Mucosa of rectum (tissue), 2 donors: Measurements from ENCODE around the gene AASS.

Experiments
- H3K27ac ChIP-seq, 2 donors: one replicate each; pipeline ENCODE4 v1.7.0; 2013; ENCODE audit warnings: inconsistent platforms in 2 of 2, low read depth in 2 of 2, low read length in 2 of 2
- H3K27me3 ChIP-seq, 2 donors: one replicate each; pipeline ENCODE4 v1.7.0; 2013; ENCODE audit warnings: low read length in 2 of 2; ENCODE audit not compliant: control insufficient read depth in 2 of 2, insufficient read depth in 2 of 2
- H3K36me3 ChIP-seq, 2 donors: one replicate each; pipeline ENCODE4 v1.7.0; 2013; ENCODE audit warnings: low read length in 2 of 2; ENCODE audit not compliant: control insufficient read depth in 2 of 2, insufficient read depth in 2 of 2
- H3K4me1 ChIP-seq, 2 donors: one replicate each; pipeline ENCODE4 v1.7.0; 2013; ENCODE audit warnings: low read length in 2 of 2, mild to moderate bottlenecking in 1 of 2; ENCODE audit not compliant: control insufficient read depth in 2 of 2, insufficient read depth in 2 of 2
- H3K4me3 ChIP-seq, 2 donors: one replicate each; pipeline ENCODE4 v1.7.0; 2013; ENCODE audit warnings: low read length in 2 of 2
- H3K9ac ChIP-seq, 2 donors: one replicate each; pipeline ENCODE4 v1.7.0; 2013; ENCODE audit warnings: low read length in 2 of 2, low read depth in 1 of 2, mild to moderate bottlenecking in 1 of 2
- H3K9me3 ChIP-seq, 2 donors: one replicate each; pipeline ENCODE4 v1.7.0; 2013; ENCODE audit warnings: low read length in 2 of 2; ENCODE audit not compliant: control insufficient read depth in 2 of 2
- donor health status: healthy.
- donor health status: Normal muscosa, but diverticular disease.

AASS gene

DNA sequence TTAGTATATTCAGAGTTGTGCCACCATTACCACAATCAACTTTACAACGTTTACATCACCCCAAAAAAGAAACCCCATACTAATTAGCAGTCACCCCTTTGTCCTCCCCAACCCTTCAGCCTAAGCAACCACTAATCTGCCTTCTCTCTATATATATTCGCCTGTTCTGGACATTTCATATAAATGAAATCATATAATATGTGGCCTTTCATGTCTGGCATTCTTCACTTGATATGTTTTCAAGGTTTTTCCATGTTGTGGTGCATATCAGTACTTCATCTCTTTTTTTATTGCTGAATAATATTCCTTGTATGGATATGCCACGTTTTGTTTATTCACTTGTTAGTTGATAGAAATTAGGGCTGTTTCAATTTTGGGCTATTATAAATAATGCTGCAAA is 70.4 kb downstream of the AASS start:
- peaks cover 0 to 4% of the 10 kb centered on the region in 2 donors for H3K36me3 ChIP-seq

DNA sequence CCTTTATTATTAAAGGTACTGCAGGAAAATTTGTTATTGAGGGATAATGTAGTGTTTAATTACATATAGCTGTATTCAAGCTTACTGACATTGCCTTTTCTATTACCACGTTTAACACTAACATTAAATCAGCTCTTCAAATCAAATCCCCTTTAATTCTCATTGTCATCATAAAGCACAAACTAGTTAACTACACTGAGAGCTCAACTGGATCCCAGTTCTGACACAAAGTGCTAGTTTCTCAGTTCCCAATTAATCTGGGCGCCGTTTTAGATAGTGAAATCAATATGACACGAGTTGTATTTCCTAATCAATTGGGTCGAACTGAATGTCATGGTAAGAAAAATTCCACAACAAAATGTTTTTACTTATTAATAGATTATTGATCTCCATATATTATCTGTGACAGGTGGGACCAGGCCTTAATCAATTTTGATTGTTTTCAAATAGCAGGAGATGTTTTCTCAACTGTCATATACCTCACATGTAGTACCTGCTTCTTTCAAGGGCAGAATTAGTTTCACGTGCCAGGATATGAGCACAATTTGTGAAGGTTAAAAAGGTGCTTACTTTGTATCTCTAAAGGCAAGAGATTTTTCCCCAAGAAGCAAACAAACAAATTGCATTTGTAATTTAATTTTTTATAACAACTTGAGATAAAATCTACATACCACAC is 71.0 kb downstream of the AASS start:
- H3K4me3 ChIP-seq = no peak overlapping the region

More for the DNA sequence above, 70.4 kb downstream of the AASS start:
- Histone ChIP-seq H3K27ac (no peak overlapping the region), H3K4me1 (no peaks in the 10 kb centered on the region), H3K9me3 (no peaks in the 10 kb centered on the region), H3K27me3 (no peaks in the 10 kb centered on the region), H3K4me3 (no peak overlapping the region), H3K9ac (no peak overlapping the region)

DNA sequence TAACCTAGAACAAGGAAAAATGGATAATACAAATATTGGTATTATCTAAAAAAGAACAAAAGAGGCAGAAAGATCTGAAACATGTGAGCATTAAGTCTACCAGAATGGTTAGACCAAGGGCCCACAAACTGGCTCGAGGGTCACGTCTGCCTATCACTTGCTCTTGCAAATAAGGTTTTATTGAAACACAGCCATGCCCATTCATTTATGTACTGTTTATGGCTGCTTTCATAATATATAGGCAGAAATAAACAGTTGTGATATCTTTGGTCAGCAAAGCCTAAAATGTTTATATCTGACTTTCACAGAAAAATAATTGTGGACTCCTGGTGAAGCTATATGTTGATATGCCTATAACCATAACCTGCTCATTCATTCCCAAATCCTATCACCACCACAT is 71.8 kb downstream of the AASS start:
- Histone ChIP-seq H3K36me3 (no peaks in the 10 kb centered on the region), H3K4me1 (no peaks in the 10 kb centered on the region), H3K27me3 (no peaks in the 10 kb centered on the region), H3K4me3 (no peak overlapping the region), H3K9ac (no peak overlapping the region), H3K27ac (no peak overlapping the region), H3K9me3 (no peaks in the 10 kb centered on the region)

More for the DNA sequence above, 71.0 kb downstream of the AASS start:
- H3K36me3 ChIP-seq = peaks cover 0 to 4% of the 10 kb centered on the region in 2 donors
- H3K27ac ChIP-seq = no peak overlapping the region
- no peaks in the 10 kb centered on the region for H3K9me3 ChIP-seq
- no peaks in the 10 kb centered on the region for H3K4me1 ChIP-seq
- H3K27me3 ChIP-seq = no peaks in the 10 kb centered on the region
- no peak overlapping the region for H3K9ac ChIP-seq

DNA sequence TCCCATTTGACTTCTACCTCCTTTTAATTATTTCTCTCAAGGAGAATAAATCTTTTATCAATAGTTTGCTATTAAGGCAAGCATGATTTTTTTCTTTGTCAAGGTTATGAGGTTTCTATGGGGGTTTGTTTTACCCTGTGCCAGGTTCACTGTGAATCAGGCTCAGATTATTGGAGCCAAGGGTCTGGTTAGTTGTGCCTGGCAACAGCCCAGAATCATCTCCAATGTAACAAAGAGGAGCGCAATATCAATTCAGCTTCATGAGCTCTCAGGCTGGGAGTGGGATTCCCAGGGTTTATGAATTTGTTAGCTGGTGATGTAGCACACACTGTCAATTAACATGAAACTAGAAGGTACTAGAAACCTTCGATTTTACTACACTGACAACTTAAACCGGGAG is 73.2 kb downstream of the AASS start:
- Histone ChIP-seq H3K4me3 (no peak overlapping the region), H3K4me1 (no peaks in the 10 kb centered on the region), H3K27ac (no peak overlapping the region), H3K9me3 (no peaks in the 10 kb centered on the region), H3K9ac (no peak overlapping the region), H3K36me3 (no peaks in the 10 kb centered on the region), H3K27me3 (no peaks in the 10 kb centered on the region)

DNA sequence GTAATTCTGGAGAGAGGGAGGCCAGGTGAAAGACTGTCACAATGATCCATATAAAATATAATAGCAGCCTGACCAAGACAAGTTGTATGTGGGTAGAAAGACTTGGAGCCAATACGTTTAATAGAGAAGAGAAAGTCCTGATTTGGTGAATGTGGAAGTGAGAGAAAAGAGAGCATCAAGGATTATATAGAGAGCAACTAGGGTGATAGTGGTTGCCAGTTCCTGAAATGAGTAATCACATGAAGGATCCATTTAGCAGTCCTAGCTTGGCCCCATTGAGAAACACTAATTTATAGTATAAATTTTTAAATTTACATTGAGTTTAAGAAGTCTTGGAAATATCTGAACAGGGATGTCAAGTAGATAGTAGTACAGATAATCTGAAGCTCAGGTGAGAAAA is 74.0 kb downstream of the AASS start:
- no peak overlapping the region for H3K27ac ChIP-seq
- no peaks in the 10 kb centered on the region for H3K4me1 ChIP-seq
- H3K36me3 ChIP-seq = no peaks in the 10 kb centered on the region
- no peaks in the 10 kb centered on the region for H3K9me3 ChIP-seq
- H3K4me3 ChIP-seq = no peak overlapping the region
- no peak overlapping the region for H3K9ac ChIP-seq
- no peaks in the 10 kb centered on the region for H3K27me3 ChIP-seq

DNA sequence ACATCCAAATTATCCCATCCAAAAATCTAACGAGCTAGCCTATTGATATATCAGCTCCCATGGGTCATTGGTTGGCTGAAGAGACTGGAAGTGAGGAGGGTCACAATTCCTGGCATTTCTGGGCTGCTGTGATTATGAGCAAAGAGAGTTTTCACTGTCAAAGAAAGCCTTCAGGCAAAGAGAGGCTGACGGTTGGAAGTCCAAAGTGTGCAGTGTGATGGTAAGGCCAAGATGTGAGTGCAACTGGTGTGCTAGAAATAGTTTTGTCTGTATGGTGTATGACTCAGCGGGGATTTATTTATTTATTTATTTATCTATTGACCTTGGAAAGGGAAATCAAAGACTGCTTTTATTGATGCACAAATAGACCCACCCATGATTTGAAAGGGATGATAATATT is 75.0 kb downstream of the AASS start:
- no peaks in the 10 kb centered on the region for H3K4me1 ChIP-seq
- no peak overlapping the region for H3K4me3 ChIP-seq
- H3K27me3 ChIP-seq = no peaks in the 10 kb centered on the region
- H3K36me3 ChIP-seq = no peaks in the 10 kb centered on the region
- H3K9me3 ChIP-seq = no peaks in the 10 kb centered on the region
- no peak overlapping the region for H3K27ac ChIP-seq
- H3K9ac ChIP-seq = no peak overlapping the region

DNA sequence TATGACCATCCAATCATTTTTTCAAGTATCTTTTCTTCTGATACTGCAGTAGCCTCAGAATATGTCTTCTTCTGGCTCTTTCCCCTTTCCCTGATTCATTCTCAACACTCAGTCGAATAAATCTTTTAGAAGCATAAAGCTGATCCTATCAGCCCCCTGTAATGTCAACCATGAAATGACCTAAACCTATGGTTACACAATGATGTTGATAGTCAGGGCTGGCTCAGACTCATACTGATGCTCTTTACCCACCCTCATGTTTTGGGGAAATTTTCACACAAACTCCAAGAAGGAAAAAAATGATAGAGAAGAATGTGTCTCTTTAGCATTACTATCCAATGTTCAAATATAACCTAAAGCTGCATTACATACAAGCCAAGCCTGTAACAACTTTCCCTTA is 76.0 kb downstream of the AASS start:
- no peaks in the 10 kb centered on the region for H3K27me3 ChIP-seq
- no peak overlapping the region for H3K9ac ChIP-seq
- H3K4me3 ChIP-seq = no peak overlapping the region
- no peaks in the 10 kb centered on the region for H3K36me3 ChIP-seq
- no peaks in the 10 kb centered on the region for H3K4me1 ChIP-seq
- no peaks in the 10 kb centered on the region for H3K9me3 ChIP-seq
- H3K27ac ChIP-seq = no peak overlapping the region

DNA sequence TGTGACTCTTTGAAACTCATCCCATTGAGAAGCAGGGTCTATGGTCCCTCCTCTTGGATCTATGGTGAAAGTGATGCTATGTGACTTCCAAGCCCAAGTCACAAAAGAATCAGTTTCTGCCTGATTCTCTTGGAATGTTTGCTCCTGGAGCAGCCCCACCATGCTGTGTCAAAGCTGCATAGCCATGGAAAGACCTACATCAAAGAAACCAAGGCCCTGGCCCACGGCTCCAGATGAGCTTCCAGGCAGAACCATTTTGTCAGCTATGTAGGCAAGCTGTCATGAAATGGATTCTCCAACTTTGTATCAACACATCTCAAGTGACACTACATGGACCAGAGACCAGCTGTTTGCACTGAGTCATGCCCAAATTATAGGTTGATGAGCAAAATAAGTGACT is 77.0 kb downstream of the AASS start:
- H3K9me3 ChIP-seq = no peaks in the 10 kb centered on the region
- no peaks in the 10 kb centered on the region for H3K4me1 ChIP-seq
- H3K36me3 ChIP-seq = no peaks in the 10 kb centered on the region
- H3K27ac ChIP-seq = no peak overlapping the region
- H3K9ac ChIP-seq = no peak overlapping the region
- H3K4me3 ChIP-seq = no peak overlapping the region
- H3K27me3 ChIP-seq = no peaks in the 10 kb centered on the region

DNA sequence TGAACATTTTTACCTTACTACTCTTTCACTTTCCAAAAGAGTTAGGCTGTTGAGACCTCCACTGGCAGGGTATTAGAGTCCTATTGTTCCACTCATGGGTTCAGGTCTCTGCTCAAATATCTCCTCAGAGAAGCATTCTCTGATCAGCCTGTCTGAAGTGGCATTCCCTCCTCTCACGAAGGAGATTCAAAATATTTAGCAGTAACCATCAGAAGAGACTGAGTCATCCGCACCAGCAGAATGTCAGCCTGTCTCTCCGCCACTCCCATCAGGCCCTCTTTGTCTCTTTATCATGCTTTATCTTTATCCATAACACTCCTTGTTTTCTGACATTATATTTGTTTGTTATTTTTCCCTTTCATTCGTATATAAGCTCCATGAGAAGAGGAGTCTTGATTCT is 79.1 kb downstream of the AASS start:
- no peaks in the 10 kb centered on the region for H3K9me3 ChIP-seq
- no peak overlapping the region for H3K9ac ChIP-seq
- H3K4me1 ChIP-seq = no peaks in the 10 kb centered on the region
- H3K27me3 ChIP-seq = no peaks in the 10 kb centered on the region
- H3K27ac ChIP-seq = no peak overlapping the region
- H3K36me3 ChIP-seq = no peaks in the 10 kb centered on the region
- no peak overlapping the region for H3K4me3 ChIP-seq

DNA sequence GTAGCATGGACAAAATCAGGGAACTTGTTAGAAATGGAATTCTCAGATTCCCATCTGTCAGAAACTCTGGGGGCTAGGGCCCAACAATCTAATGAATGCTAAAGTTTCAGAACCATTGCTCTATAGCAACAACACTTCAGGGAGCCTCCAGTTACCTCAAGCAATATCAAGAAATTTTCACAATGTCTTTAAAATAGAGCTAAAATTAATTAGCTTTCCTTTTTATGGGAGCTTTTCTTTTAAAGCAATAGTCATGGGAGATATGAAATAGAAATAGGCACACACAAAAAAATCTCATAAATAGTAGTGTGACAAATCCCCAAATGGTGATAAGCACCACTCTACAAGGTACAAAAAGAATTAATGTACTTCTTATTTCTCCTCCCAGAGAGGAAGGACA is 80.9 kb downstream of the AASS start:
- Histone ChIP-seq H3K27ac (no peak overlapping the region), H3K9ac (no peak overlapping the region), H3K9me3 (no peaks in the 10 kb centered on the region), H3K4me1 (no peaks in the 10 kb centered on the region), H3K4me3 (no peak overlapping the region), H3K36me3 (no peaks in the 10 kb centered on the region), H3K27me3 (no peaks in the 10 kb centered on the region)

DNA sequence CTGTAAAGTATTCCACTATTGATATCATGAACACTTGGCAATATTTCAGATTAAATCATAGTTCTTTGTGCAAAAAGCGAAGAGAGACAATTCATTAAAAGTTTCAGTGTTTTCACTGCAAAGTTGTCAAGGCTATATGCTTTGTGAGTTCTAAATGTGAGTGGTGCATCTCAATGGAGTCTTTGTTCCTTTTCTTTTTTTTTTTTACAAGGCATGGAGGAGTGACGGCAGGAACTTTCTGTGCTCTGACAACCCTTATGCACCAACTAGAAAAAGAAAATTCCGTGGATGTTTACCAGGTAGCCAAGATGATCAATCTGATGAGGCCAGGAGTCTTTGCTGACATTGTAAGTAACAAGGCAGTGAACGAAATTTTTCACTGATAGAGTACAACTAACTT is 84.5 kb downstream of the AASS start:
- no peaks in the 10 kb centered on the region for H3K9me3 ChIP-seq
- no peak overlapping the region for H3K27ac ChIP-seq
- H3K4me1 ChIP-seq = no peaks in the 10 kb centered on the region
- no peaks in the 10 kb centered on the region for H3K27me3 ChIP-seq
- no peaks in the 10 kb centered on the region for H3K36me3 ChIP-seq
- no peak overlapping the region for H3K4me3 ChIP-seq
- H3K9ac ChIP-seq = no peak overlapping the region
